ENCODE data around the gene NACC2.
"Not testable (repeated sequence)": the region's sequence is repeated elsewhere in the genome, so short reads cannot be mapped to it uniquely, and the experiment has no call there.

GRCh38 chr9:135966916-135967260 lies 128.2 kb downstream of the NACC2 start:
- not testable (repeated sequence) for TF ChIP-seq CTCF (IDR thresholded peaks at IDR 0.05); ZFX (IDR thresholded peaks at IDR 0.05; ENCODE audit: borderline replicate concordance)

All from 22Rv1 (cell line).